Measurements from ENCODE around the gene PAXX. TPM values are rescaled to one million over a fixed set of nuclear protein-coding genes. Genes with fewer than 3 reads are reported as not detected.
"Not testable (repeated sequence)": the region's sequence is repeated elsewhere in the genome, so short reads cannot be mapped to it uniquely, and the experiment has no call there.

PAXX gene
- polyA plus RNA-seq, 1 donor from 2014 or later: 276 TPM

- Histone ChIP-seq H3F3A (ENCODE audit: insufficient read depth, low read length, poor library complexity, severe bottlenecking) (no peaks in the 10 kb centered on the region), H4K20me1 (ENCODE audit: insufficient read depth) (no peaks in the 10 kb centered on the region), H3K36me3 (ENCODE audit: insufficient read depth, low read length) (no peaks in the 10 kb centered on the region), H3K4me3 (ENCODE audit: low read length) (no peak within 1 kb of the TSS), H3K9ac (ENCODE audit: low read length) (no peak within 1 kb of the TSS), H3K27me3 (ENCODE audit: insufficient read depth, low read depth, low read length) (no peaks in the 10 kb centered on the region), H3K4me2 (ENCODE audit: low read length) (no peak within 1 kb of the TSS), H2AFZ (ENCODE audit: low read depth, low read length) (no peak within 1 kb of the TSS), H3K79me2 (replicated peaks; ENCODE audit: insufficient read depth, low read length) (peaks cover 4% of the 10 kb centered on the region), H3K27ac (ENCODE audit: low read length) (no peak within 1 kb of the TSS), H3K9me2 (ENCODE audit: insufficient read depth, low read length) (no peaks in the 10 kb centered on the region), H3K9me3 (ENCODE audit: low read length) (no peaks in the 10 kb centered on the region)
- TF ChIP-seq MXI1 (conservative IDR thresholded peaks at IDR 0.05; ENCODE audit: poor library complexity, severe bottlenecking) (no peak), EP300 (conservative IDR thresholded peaks at IDR 0.05; ENCODE audit: poor library complexity, severe bottlenecking) (no peak), TAF1 (IDR thresholded peaks at IDR 0.05; ENCODE audit: low read depth) (no peak), SMC3 (conservative IDR thresholded peaks at IDR 0.05; ENCODE audit: poor library complexity) (no peak), POLR2AphosphoS5 (IDR thresholded peaks at IDR 0.05) (no peak), EZH2 (IDR thresholded peaks at IDR 0.05; ENCODE audit: borderline replicate concordance, insufficient read depth, low read length, poor library complexity, severe bottlenecking) (no peak), RAD21 (conservative IDR thresholded peaks at IDR 0.05) (no peak)
- TF ChIP-seq, protein P1, sequence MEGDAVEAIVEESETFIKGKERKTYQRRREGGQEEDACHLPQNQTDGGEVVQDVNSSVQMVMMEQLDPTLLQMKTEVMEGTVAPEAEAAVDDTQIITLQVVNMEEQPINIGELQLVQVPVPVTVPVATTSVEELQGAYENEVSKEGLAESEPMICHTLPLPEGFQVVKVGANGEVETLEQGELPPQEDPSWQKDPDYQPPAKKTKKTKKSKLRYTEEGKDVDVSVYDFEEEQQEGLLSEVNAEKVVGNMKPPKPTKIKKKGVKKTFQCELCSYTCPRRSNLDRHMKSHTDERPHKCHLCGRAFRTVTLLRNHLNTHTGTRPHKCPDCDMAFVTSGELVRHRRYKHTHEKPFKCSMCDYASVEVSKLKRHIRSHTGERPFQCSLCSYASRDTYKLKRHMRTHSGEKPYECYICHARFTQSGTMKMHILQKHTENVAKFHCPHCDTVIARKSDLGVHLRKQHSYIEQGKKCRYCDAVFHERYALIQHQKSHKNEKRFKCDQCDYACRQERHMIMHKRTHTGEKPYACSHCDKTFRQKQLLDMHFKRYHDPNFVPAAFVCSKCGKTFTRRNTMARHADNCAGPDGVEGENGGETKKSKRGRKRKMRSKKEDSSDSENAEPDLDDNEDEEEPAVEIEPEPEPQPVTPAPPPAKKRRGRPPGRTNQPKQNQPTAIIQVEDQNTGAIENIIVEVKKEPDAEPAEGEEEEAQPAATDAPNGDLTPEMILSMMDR (IDR thresholded peaks at IDR 0.05; ENCODE audit: poor library complexity, severe bottlenecking): no peak
- TF ChIP-seq, protein P2, sequence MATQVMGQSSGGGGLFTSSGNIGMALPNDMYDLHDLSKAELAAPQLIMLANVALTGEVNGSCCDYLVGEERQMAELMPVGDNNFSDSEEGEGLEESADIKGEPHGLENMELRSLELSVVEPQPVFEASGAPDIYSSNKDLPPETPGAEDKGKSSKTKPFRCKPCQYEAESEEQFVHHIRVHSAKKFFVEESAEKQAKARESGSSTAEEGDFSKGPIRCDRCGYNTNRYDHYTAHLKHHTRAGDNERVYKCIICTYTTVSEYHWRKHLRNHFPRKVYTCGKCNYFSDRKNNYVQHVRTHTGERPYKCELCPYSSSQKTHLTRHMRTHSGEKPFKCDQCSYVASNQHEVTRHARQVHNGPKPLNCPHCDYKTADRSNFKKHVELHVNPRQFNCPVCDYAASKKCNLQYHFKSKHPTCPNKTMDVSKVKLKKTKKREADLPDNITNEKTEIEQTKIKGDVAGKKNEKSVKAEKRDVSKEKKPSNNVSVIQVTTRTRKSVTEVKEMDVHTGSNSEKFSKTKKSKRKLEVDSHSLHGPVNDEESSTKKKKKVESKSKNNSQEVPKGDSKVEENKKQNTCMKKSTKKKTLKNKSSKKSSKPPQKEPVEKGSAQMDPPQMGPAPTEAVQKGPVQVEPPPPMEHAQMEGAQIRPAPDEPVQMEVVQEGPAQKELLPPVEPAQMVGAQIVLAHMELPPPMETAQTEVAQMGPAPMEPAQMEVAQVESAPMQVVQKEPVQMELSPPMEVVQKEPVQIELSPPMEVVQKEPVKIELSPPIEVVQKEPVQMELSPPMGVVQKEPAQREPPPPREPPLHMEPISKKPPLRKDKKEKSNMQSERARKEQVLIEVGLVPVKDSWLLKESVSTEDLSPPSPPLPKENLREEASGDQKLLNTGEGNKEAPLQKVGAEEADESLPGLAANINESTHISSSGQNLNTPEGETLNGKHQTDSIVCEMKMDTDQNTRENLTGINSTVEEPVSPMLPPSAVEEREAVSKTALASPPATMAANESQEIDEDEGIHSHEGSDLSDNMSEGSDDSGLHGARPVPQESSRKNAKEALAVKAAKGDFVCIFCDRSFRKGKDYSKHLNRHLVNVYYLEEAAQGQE (IDR thresholded peaks at IDR 0.05; ENCODE audit: borderline replicate concordance): no peak
Measured at GRCh38 chr9:137031904-137032640, 39.9 kb downstream of the PAXX start, which contains the start of gene FUT7. TSS of gene FUT7 (minus strand) at chr9:137032088. CDS start at chr9:137031991, 97 bp downstream.

DNA sequence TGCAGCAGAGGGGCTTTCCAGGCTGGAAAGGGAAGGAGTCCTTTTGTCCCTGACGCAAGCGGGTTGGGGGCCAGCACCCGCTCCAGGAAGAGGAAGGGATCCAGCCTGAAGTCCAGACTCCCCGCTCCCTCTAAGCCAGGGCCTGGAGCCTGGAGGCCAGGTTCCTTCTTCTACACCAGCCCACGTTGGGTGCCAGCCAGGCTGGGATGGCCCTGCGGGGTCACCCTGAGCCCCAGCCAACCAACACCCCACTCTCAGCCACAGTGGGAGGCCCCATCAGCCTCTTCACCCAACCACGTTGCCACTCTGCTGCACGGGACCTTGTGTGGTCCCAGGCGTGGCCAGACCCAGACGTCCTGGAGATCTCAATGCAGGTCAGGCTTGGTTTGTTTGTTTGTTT, 40.6 kb downstream of the PAXX start:
- Histone ChIP-seq H2AFZ (ENCODE audit: low read depth, low read length) (no peak overlapping the region), H3K27ac (ENCODE audit: low read length) (no peak overlapping the region), H3K79me2 (replicated peaks; ENCODE audit: insufficient read depth, low read length) (no peaks in the 10 kb centered on the region), H3K4me2 (ENCODE audit: low read length) (no peak overlapping the region), H3K4me3 (ENCODE audit: low read length) (no peak overlapping the region), H3K9me3 (ENCODE audit: low read length) (no peaks in the 10 kb centered on the region), H4K20me1 (ENCODE audit: insufficient read depth) (no peaks in the 10 kb centered on the region), H3K27me3 (ENCODE audit: insufficient read depth, low read depth, low read length) (no peaks in the 10 kb centered on the region), H3K9ac (ENCODE audit: low read length) (no peak overlapping the region), H3K9me2 (ENCODE audit: insufficient read depth, low read length) (no peaks in the 10 kb centered on the region), H3F3A (ENCODE audit: insufficient read depth, low read length, poor library complexity, severe bottlenecking) (no peaks in the 10 kb centered on the region), H3K36me3 (ENCODE audit: insufficient read depth, low read length) (no peaks in the 10 kb centered on the region)
- no peak for TF ChIP-seq SMC3 (conservative IDR thresholded peaks at IDR 0.05; ENCODE audit: poor library complexity)
- TF ChIP-seq EP300 (conservative IDR thresholded peaks at IDR 0.05; ENCODE audit: poor library complexity, severe bottlenecking): no peak
- TF ChIP-seq TAF1 (IDR thresholded peaks at IDR 0.05; ENCODE audit: low read depth): no peak
- no peak for TF ChIP-seq EZH2 (IDR thresholded peaks at IDR 0.05; ENCODE audit: borderline replicate concordance, insufficient read depth, low read length, poor library complexity, severe bottlenecking)
- TF ChIP-seq, protein P1 (IDR thresholded peaks at IDR 0.05; ENCODE audit: poor library complexity, severe bottlenecking): no peak
- TF ChIP-seq RAD21 (conservative IDR thresholded peaks at IDR 0.05): no peak
- TF ChIP-seq MXI1 (conservative IDR thresholded peaks at IDR 0.05; ENCODE audit: poor library complexity, severe bottlenecking): no peak
- TF ChIP-seq, protein P2 (IDR thresholded peaks at IDR 0.05; ENCODE audit: borderline replicate concordance): no peak
- no peak for TF ChIP-seq POLR2AphosphoS5 (IDR thresholded peaks at IDR 0.05)

- H2AFZ ChIP-seq (ENCODE audit: low read depth, low read length); H3F3A ChIP-seq (ENCODE audit: insufficient read depth, low read length, poor library complexity, severe bottlenecking); H3K9me2 ChIP-seq (ENCODE audit: insufficient read depth, low read length); H3K27ac ChIP-seq (ENCODE audit: low read length); H3K4me2 ChIP-seq (ENCODE audit: low read length); H3K9ac ChIP-seq (ENCODE audit: low read length); H3K4me3 ChIP-seq (ENCODE audit: low read length); H3K27me3 ChIP-seq (ENCODE audit: insufficient read depth, low read depth, low read length); H3K9me3 ChIP-seq (ENCODE audit: low read length); H3K79me2 ChIP-seq (replicated peaks; ENCODE audit: insufficient read depth, low read length); H3K36me3 ChIP-seq (ENCODE audit: insufficient read depth, low read length); H4K20me1 ChIP-seq (ENCODE audit: insufficient read depth): not testable (repeated sequence)
Measured at GRCh38 chr9:137033481-137033880, 41.3 kb downstream of the PAXX start.

Measured in neural cell (in vitro differentiated cells).